HuH-7.5 (cell line): ENCODE data around the gene HNRNPM.
"Not testable (repeated sequence)": the region's sequence is repeated elsewhere in the genome, so short reads cannot be mapped to it uniquely, and the experiment has no call there.

Source experiments
- DNase-seq: peaks from one replicate; pipeline ENCODE4 v3.0.0; 2011; ENCODE audit warnings: low spot score

The HNRNPM gene, protein sequence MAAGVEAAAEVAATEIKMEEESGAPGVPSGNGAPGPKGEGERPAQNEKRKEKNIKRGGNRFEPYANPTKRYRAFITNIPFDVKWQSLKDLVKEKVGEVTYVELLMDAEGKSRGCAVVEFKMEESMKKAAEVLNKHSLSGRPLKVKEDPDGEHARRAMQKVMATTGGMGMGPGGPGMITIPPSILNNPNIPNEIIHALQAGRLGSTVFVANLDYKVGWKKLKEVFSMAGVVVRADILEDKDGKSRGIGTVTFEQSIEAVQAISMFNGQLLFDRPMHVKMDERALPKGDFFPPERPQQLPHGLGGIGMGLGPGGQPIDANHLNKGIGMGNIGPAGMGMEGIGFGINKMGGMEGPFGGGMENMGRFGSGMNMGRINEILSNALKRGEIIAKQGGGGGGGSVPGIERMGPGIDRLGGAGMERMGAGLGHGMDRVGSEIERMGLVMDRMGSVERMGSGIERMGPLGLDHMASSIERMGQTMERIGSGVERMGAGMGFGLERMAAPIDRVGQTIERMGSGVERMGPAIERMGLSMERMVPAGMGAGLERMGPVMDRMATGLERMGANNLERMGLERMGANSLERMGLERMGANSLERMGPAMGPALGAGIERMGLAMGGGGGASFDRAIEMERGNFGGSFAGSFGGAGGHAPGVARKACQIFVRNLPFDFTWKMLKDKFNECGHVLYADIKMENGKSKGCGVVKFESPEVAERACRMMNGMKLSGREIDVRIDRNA

DNA sequence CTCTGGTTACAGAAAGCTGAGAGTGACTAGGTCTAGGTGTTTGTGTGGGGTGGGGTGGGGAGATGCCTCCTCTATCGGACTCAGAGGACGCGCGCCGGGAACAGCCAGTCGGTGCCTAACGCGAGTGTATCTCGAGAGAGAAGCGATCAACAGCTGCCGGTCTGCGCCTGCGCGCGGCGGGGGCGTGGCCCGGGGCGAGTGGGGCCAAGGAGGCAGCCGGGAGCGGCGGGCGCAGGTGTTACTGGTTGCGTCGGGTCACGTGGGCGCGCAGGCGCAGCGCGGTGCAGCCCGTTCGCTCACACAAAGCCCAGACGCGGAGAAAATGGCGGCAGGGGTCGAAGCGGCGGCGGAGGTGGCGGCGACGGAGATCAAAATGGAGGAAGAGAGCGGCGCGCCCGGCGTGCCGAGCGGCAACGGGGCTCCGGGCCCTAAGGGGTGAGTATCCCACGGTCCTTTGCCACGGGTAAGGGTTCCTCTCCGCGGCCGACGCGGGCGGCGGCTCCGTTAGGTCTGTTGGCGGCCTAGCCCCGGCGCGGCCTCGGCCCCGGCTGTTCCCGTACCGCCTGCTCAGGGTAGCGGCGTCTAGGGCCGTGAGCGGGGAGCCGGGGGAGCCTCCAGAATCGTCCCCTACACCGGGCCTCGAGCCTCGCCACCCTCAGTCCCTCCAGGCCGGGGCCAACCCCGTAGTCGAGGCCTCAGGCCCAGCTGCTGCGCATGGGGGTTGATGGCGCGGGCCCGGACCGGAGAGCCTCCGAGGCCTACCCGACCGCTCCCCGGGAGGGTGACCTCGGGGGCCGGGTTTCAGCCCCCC, at the start of gene HNRNPM:
Gene HNRNPM, plus strand, starts transcription at position 299 of the 811 bp plus-strand sequence. Its CDS starts 24 bp downstream, at position 323.
- DNase-seq = peak; percentile 90

DNA sequence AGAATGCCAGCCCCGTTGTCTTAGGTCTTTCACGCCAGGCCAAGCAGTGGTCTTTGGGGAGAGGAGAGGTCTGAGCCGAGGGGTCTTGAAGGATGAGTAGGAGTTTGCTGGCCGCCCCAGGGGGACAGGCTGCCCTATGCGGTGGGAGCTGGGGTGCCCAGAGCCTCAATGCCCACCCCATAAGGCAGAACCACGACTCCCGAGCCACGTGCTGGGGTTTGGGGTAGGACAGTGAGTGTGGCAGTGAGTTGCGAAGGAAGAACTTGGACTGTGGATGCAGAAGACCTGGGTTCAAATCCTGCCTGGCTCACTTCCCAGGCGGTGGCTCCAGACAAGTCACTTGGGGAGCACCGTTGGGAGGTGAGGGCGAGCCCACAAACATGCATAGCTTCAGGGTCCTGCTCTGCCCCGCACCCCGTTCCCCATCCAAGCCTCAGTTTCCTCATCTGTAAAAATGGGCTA, 49.1 kb upstream of the HNRNPM start:
- DNase-seq = no peak

- no peak for DNase-seq
These were observed 48.6 kb upstream of the HNRNPM start for GRCh38 chr19:8396185-8396562.

- DNase-seq = peak; percentile 75
These were observed 48.1 kb upstream of the HNRNPM start for GRCh38 chr19:8396563-8397203.

GRCh38 chr19:8397271-8397670, 47.5 kb upstream of the HNRNPM start:
- DNase-seq = no peak

GRCh38 chr19:8397746-8398310, 46.9 kb upstream of the HNRNPM start:
- DNase-seq = no peak

DNA sequence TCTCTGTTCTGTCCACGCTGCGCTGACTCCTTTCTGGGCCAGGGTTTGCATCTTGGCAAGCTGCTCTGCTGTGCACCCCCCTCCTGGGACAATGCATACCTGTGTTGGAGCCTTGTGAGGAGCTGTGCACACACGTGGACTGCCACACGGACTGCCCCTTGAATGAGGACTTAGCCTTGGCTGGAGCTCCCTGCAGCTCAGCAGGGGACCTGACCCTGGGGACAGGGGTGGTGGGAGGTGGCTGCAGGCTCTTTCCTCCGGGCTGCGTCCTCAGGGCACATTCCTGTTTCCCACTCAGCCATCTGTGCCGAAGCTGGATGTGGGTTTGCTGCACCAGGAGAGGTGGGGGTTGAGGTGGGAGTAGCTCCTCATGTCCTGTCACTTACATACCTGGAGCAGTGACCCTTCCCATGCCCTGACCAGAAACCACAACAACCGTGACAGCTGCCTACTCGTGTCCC, 46.4 kb upstream of the HNRNPM start:
- no peak for DNase-seq

GRCh38 chr19:8399681-8400188, 45.0 kb upstream of the HNRNPM start:
- DNase-seq = no peak

GRCh38 chr19:8401981-8402411, 42.8 kb upstream of the HNRNPM start:
- no peak for DNase-seq

DNA sequence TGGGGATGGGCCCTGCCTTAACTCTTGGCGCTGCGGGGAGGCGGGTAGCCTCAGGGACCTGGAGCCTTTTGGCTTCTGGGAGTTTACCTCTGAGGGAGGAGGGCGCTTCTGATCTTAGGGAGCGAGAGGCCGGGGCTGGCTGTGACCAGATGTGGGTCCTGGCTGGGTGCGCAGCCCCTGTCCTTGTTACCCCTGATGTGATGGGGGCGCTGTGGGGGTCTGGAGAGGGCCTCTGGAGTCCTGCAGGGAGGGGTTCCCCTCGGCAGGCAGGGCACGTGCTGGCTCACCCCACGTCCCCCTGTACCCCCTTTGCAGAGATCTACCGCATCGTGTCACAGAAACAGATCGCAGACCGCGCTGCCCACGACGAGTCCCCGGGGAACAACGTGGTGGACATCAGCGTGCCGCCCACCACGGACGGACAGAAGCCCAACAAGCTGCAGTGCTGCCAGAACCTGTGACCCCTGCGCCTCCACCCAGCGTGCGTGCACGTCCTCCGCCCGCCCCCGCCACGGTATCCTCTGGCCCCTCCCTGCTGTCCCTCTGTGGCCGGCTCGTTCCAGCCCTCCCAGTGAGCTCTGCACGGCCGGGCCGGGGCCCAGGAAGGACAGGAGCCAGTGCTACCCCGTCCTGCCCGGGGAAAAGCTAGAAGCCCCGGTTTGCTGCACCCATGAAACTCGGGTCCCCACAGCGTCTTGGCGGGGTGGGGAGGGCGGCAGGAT, 41.5 kb upstream of the HNRNPM start:
- DNase-seq = no peak

- no peak for DNase-seq
These were observed 41.0 kb upstream of the HNRNPM start for GRCh38 chr19:8403820-8404109.

GRCh38 chr19:8404391-8405151, 40.2 kb upstream of the HNRNPM start:
- no peak for DNase-seq

- DNase-seq = not testable (repeated sequence)
These were observed 34.1 kb upstream of the HNRNPM start for GRCh38 chr19:8410718-8411117.

DNA sequence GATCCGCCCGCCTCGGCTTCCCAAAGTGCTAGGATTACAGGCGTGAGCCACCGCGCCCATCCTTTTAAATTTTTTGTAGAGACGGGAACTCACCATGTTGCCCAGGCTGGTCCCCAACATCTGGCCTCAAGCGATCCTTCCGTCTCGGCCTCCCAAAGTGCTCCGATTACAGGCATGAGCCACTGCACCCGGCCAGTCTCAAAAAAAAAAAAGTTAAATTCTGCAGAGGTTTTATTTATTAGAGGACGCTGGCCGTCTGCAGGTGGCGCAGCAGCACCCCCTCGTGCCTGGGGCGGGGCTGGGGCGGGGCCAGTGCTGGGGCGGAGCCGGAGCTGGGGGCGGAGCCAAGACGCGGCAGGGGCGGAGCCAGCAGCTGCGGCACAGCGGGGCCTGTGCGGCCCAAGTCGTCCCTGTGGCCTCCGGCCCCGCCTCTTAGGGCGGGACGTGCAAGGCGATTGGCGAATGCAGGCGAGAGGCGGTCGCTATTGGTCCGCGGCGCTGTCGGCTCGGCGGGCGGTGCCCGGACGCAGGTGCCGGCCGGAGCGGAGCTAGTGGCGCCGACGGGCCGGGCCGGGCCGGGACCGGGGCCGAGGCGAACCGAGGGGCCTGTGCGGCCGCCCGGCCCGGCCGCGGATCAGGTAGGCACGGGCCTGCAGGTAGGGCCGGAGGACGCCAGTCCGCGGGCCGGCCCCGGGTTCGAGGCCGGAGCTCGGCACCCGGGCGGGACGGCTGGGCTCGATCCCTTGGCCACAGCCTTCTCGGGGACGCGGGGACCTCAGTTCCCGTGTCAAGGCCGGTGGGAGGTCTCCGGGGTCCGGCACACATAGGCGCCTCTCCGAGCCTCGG, 31.8 kb upstream of the HNRNPM start, which contains the start of gene MARCHF2:
Gene MARCHF2, plus strand, starts transcription at position 523 of the 846 bp plus-strand sequence. CDS start 8,536 bp downstream, outside the sequence.
- peak; percentile 95 for DNase-seq

DNA sequence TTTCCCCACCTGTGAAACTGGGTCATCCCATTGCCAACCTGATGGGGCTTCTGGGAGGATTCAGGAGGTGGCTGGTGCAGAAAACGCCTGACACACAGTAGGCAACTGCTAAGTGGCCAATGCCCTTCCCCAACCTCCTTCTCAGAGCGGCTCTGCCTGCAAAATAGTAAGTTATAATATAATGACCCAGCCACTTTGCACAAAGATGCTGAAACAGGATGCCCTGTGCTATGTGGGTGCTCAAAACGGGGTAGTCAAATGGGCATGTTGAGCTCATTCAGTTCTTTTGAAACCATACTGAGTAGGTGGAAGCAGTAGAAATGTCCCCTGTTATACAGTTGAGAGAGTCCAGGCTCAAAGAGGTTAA, 31.2 kb upstream of the HNRNPM start:
- DNase-seq = no peak

DNA sequence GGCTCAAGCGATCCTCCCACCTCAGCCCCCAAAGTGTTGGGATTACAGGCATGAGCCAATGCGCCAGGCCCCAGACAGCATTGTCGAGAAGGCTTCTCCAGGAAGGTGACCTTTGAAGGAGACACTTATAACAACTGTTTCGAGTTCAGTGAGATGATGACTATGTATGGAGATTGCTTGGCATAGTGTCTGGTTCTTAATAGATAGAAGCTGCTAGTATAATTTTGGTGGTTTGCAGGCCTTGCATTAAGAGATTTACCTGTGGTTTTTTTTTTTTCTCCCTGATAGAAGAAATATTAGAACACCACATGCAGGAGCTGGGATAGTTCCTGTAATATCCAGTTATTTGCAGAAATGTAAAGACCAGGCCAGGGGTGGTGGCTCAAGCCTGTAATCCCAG, 28.0 kb upstream of the HNRNPM start:
- DNase-seq = no peak

DNA sequence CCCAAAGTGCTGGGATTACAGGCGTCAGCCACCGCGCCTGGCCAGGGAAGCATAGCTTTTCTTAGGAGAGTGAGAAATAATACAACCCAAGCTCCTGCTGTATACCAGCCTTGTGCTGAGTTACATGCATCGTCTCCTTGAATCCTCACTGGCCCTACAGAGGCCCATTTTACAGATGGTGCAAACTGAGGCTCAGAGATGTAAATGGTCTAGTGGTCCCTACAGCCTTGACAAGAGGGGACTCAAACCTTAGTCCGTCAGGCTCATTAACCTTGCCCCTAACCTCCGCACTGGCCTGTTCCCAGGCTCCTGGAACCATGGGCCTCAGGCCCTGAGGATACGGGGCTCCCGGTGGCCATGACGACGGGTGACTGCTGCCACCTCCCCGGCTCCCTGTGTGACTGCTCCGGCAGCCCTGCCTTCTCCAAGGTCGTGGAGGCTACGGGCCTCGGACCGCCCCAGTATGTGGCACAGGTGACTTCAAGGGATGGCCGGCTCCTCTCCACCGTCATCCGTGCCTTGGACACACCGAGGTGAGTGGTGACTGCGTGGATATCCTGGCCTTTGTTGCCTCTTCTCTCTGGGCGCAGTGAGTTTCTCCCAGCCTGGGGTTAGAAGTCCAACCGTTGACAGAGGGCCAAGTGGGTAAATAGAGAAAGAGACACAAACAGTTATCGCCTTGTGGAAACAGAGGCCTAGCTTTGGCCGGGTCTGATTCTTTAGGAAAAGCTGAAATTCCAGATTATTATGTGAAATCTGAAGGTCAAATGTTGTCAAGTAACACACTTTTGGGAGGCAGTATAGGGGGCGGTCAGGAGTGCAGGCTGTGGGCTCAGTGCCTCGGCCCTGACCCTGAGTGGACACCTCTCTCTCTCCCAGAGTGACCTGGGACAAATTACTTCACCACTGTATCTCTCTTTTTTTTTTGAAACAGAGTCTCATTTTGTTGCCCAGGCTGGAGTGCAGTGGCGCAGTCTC, 23.0 kb upstream of the HNRNPM start:
- no peak for DNase-seq

DNA sequence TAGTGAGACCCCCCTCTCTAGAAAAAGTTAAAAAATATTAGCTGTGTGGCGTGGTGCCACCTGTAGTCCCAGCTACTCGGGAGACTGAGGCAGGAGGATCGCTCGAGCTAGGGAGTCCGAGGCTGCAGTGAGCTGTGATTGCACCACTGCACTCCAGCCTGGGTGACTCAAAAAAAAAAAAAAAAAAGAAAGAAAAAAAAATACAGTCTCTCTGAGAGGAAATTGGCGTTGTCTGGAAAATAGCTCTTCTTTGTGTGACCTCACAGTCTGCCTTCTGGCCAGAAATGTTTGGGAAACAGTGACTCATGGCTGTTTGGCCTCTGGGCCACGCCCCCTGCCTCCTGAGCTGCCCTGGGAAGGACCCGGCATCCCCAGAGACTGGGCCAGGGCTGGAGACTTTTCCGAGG, 21.0 kb upstream of the HNRNPM start:
- DNase-seq = peak; percentile 71
